OCI-LY1 (cell line): ENCODE results near the gene PRPSAP2.

ENCODE experiments used
- H2AFZ ChIP-seq: fragments of 200-600 bp; sonication (generic), shearing (Covaris generic); 2 replicates; pipeline ENCODE4 v1.6.0; 2014; ENCODE audit warnings: antibody characterized with exemption, mild to moderate bottlenecking, low read length
- H3F3A ChIP-seq: fragments of 200-600 bp; sonication (generic), shearing (Covaris generic); 2 replicates; pipeline ENCODE4 v1.6.0; 2014; ENCODE audit warnings: mild to moderate bottlenecking, antibody characterized with exemption, low read length, moderate library complexity; ENCODE audit not compliant: insufficient read depth
- H3K27ac ChIP-seq: fragments of 200-600 bp; sonication (generic); 2 replicates; pipeline ENCODE4 v1.5.1; 2014; ENCODE audit warnings: low read length, mixed run types, mild to moderate bottlenecking, low read depth; ENCODE audit not compliant: poor library complexity, severe bottlenecking
- H3K27me3 ChIP-seq: fragments of 200-600 bp; sonication (generic); 2 replicates; pipeline ENCODE4 v1.6.0; 2014; ENCODE audit warnings: antibody characterized with exemption, mild to moderate bottlenecking, low read length, moderate library complexity; ENCODE audit not compliant: insufficient read depth
- H3K36me3 ChIP-seq: fragments of 200-600 bp; sonication (generic); 2 replicates; pipeline ENCODE4 v1.6.1; 2014; ENCODE audit warnings: mild to moderate bottlenecking, antibody characterized with exemption, low read length, moderate library complexity, mixed read lengths; ENCODE audit not compliant: insufficient read depth
- H3K4me1 ChIP-seq: fragments of 200-600 bp; sonication (generic); 2 replicates; pipeline ENCODE4 v1.5.1; 2014; ENCODE audit warnings: mild to moderate bottlenecking, low read length, moderate library complexity; ENCODE audit not compliant: insufficient read depth, severe bottlenecking
- H3K4me2 ChIP-seq: fragments of 200-600 bp; sonication (generic), shearing (Covaris generic); 2 replicates; pipeline ENCODE4 v1.6.1; 2014; ENCODE audit warnings: low read length
- H3K4me3 ChIP-seq: fragments of 200-600 bp; sonication (generic); 2 replicates; pipeline ENCODE4 v1.5.1; 2014; ENCODE audit warnings: low read length, low read depth, mild to moderate bottlenecking, mixed read lengths; ENCODE audit not compliant: poor library complexity, severe bottlenecking
- H3K79me2 ChIP-seq: fragments of 200-600 bp; shearing (Covaris generic); 2 replicates; pipeline ENCODE4 v1.6.1; 2016; ENCODE audit warnings: mixed run types, low read length, mixed read lengths; ENCODE audit not compliant: insufficient read depth
- H3K9ac ChIP-seq: fragments of 200-600 bp; sonication (generic), shearing (Covaris generic); 2 replicates; pipeline ENCODE4 v1.6.1; 2014; ENCODE audit warnings: mild to moderate bottlenecking, low read length, mixed read lengths
- H3K9me2 ChIP-seq: fragments of 200-600 bp; sonication (generic), shearing (Covaris generic); 2 replicates; pipeline ENCODE4 v1.6.1; 2014; ENCODE audit warnings: low read depth, mild to moderate bottlenecking, low read length, mixed read lengths
- H3K9me3 ChIP-seq: fragments of 200-600 bp; shearing (Covaris generic); 2 replicates; pipeline ENCODE4 v1.6.1; 2014; ENCODE audit warnings: low read length, mixed read lengths
- H4K20me1 ChIP-seq: fragments of 200-600 bp; sonication (generic), shearing (Covaris generic); 2 replicates; pipeline ENCODE4 v1.6.0; 2016; ENCODE audit warnings: mild to moderate bottlenecking, low read length; ENCODE audit not compliant: insufficient read depth
- CTCF ChIP-seq: fragments of 200-600 bp; sonication (generic), shearing (Covaris generic); IDR thresholded peaks from 2 replicates; pipeline ENCODE4 v1.5.1; 2017; ENCODE audit warnings: mild to moderate bottlenecking, antibody characterized with exemption, low read length, moderate library complexity, mixed read lengths
- EZH2 ChIP-seq: fragments of 200-600 bp; sonication (generic), shearing (Covaris generic); IDR thresholded peaks from 2 replicates; pipeline ENCODE4 v1.8.0; 2017; ENCODE audit warnings: borderline replicate concordance, mixed run types, mild to moderate bottlenecking, antibody characterized with exemption, low read length, moderate library complexity, mixed read lengths

The PRPSAP2 gene

GRCh38 chr17:18896947-18897346 lies 39.0 kb downstream of the PRPSAP2 start:
- peaks cover 74% of the 10 kb centered on the region for H3K36me3 ChIP-seq
- H3K4me3 ChIP-seq = no peak overlapping the region
- H3K27ac ChIP-seq = no peak overlapping the region
- H3K27me3 ChIP-seq = no peaks in the 10 kb centered on the region
- no peak overlapping the region for H2AFZ ChIP-seq
- H3K9ac ChIP-seq = no peak overlapping the region
- no peaks in the 10 kb centered on the region for H3F3A ChIP-seq
- no peaks in the 10 kb centered on the region for H3K9me2 ChIP-seq
- no peaks in the 10 kb centered on the region for H3K9me3 ChIP-seq
- no peaks in the 10 kb centered on the region for H4K20me1 ChIP-seq
- no peaks in the 10 kb centered on the region for H3K79me2 ChIP-seq
- H3K4me2 ChIP-seq = no peak overlapping the region
- peaks cover 26% of the 10 kb centered on the region for H3K4me1 ChIP-seq
- TF ChIP-seq EZH2 (no peak), CTCF (no peak)

GRCh38 chr17:18904482-18904881 lies 46.6 kb downstream of the PRPSAP2 start:
- no peak overlapping the region for H3K9ac ChIP-seq
- H3K9me3 ChIP-seq = no peaks in the 10 kb centered on the region
- no peaks in the 10 kb centered on the region for H4K20me1 ChIP-seq
- H3K36me3 ChIP-seq = peaks cover 70% of the 10 kb centered on the region
- no peaks in the 10 kb centered on the region for H3F3A ChIP-seq
- H3K9me2 ChIP-seq = no peaks in the 10 kb centered on the region
- no peak overlapping the region for H3K4me2 ChIP-seq
- no peaks in the 10 kb centered on the region for H3K27me3 ChIP-seq
- TF ChIP-seq CTCF (no peak), EZH2 (no peak)
- H2AFZ ChIP-seq = no peak overlapping the region
- H3K4me3 ChIP-seq = no peak overlapping the region
- H3K79me2 ChIP-seq = no peaks in the 10 kb centered on the region
- peaks cover 28% of the 10 kb centered on the region for H3K4me1 ChIP-seq
- H3K27ac ChIP-seq = no peak overlapping the region

- Histone ChIP-seq H4K20me1 (no peaks in the 10 kb centered on the region), H3K36me3 (peaks cover 72% of the 10 kb centered on the region), H3K27ac (no peak overlapping the region), H3K27me3 (no peaks in the 10 kb centered on the region), H3K9ac (no peak overlapping the region), H3K4me1 (peaks cover 20% of the 10 kb centered on the region), H2AFZ (no peak overlapping the region), H3K4me2 (no peak overlapping the region), H3K9me2 (no peaks in the 10 kb centered on the region), H3K9me3 (no peaks in the 10 kb centered on the region), H3K79me2 (no peaks in the 10 kb centered on the region), H3F3A (no peaks in the 10 kb centered on the region), H3K4me3 (no peak overlapping the region)
- no peak for TF ChIP-seq CTCF
Observed at GRCh38 chr17:18905226-18905625, 47.3 kb downstream of the PRPSAP2 start.
